ENCODE data around the gene PDCD7.

DNA sequence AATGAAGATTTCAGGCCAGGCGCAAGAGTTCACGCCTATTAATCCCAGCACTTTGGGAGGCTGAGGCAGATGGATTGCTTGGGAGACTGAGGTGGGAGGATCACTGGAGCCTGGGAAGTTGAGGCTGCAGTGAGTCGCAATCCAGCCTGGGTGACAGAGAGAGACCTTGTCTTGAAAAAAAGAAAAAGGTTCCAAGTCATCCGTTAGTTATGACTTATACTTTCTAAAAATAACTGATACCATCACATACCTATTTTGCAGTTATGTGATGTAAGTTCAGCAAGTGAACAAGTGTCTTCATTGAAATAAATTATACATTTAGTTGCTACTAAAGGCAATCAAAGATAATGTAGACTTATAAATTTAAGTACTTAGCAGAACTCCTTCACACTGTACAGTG lies 29.4 kb upstream of the PDCD7 start:
- TF ChIP-seq CTCF (IDR thresholded peaks at IDR 0.05), result no peak
- no peak for TF ChIP-seq POLR2A (IDR thresholded peaks at IDR 0.05)

All from testis (tissue), 2 donors.